ENCODE results near the gene SPSB3.

Gene SPSB3

DNA sequence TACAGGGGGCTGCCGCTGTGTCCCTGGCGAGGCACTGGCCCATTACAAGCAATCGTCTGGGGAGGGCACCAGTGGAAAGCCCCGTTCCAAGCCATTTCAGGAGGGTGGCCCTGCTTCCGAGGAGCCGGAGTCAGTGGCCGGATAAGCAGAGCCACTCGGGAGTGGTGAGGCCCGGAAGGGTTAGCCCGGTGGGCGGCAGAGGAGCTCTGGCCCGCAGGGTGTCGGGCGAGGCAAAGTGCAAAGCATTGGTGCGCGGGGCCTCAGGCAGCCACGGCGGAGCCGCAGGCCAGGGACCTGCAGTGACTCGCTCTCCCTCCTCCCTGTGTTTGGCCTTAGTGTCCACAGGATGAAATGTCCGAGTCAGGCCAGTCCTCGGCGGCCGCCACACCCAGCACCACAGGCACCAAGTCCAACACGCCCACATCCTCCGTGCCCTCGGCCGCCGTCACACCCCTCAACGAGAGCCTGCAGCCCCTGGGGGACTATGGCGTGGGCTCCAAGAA lies 35.6 kb downstream of the SPSB3 start:
- no peak overlapping the region for H3K4me3 ChIP-seq (replicated peaks; ENCODE audit: low read depth, low read length)
- no peak for DNase-seq (ENCODE audit: extremely low read depth, low read depth)
- TF ChIP-seq, protein P1, sequence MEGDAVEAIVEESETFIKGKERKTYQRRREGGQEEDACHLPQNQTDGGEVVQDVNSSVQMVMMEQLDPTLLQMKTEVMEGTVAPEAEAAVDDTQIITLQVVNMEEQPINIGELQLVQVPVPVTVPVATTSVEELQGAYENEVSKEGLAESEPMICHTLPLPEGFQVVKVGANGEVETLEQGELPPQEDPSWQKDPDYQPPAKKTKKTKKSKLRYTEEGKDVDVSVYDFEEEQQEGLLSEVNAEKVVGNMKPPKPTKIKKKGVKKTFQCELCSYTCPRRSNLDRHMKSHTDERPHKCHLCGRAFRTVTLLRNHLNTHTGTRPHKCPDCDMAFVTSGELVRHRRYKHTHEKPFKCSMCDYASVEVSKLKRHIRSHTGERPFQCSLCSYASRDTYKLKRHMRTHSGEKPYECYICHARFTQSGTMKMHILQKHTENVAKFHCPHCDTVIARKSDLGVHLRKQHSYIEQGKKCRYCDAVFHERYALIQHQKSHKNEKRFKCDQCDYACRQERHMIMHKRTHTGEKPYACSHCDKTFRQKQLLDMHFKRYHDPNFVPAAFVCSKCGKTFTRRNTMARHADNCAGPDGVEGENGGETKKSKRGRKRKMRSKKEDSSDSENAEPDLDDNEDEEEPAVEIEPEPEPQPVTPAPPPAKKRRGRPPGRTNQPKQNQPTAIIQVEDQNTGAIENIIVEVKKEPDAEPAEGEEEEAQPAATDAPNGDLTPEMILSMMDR (IDR thresholded peaks at IDR 0.05; ENCODE audit: low read depth, low read length, missing control alignments): no peak

DNA sequence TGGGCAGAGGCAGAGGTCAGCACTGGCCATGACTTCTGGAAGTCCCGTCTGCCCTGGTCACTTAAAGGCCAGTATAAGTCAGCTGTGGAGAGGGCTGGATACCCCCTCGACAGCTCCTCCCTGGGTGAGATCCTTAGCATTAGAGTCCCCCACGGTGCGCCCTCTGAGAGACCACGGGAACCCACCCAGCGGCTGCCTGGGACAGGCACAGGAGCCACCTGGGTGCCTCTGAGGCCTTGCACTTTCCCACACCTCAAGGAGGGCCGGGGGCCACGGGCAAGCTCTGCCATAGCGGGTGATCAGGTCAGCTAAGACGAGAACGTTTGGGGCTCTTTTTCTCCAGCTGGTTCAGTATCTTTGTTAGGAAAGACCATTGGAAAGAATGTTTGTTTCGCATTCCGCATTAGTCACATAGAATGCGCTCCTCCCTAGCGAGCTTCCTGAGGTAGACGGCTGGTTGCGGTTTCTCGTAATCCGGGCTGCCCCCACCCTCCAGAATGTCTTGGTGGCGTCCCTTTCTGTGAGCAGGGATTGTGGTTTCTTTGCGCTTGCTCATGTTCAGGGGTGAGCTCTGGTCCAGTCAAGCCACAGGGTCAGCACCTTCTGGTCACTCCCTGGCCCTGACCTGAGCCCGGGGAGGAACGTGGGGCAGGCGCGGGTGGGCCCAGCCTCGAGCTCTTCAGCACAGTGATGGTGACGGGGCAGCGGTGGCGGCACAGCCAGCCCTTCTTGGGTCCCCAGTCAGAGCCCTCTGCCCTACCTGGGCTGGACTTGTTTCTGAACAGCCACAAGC lies 36.3 kb downstream of the SPSB3 start:
- no peak for DNase-seq (ENCODE audit: extremely low read depth, low read depth)
- TF ChIP-seq, protein P1 (IDR thresholded peaks at IDR 0.05; ENCODE audit: low read depth, low read length, missing control alignments): no peak
- no peak overlapping the region for H3K4me3 ChIP-seq (replicated peaks; ENCODE audit: low read depth, low read length)

DNA sequence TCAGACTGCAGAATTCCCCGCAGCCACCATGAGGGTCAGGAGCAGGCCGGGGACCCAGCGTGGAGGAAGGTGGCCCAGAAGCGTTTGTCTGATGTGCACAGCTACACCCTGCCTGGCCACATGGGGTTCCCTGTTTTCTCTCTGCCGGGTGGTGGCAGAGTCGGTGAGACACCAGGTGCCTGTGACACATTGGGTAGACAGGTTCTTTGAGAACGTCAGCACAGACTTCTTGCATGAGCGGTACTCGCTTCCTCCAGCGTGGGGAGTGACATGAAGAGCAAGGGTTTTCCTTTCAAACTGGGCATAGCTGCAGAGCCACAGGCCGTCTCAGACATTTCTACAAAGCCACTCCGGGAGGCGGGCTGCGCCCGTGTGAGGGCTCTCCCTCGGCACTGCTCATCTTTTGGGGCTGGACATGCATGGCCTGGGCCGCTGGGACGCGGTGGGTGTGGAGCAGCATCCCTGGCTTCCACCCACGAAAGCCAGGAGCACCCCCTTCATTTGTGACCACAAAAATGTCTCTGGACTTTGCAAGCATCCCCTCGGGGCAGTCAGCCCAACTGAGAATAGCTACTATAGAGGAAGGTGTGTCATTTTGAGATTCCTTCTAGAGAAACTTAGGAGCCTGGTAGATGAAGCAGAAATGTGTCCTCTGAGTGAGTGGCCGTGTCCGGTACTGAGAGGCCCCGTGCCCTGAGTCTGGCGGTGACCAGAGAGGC lies 37.0 kb downstream of the SPSB3 start:
- DNase-seq (ENCODE audit: extremely low read depth, low read depth): no peak
- TF ChIP-seq, protein P1 (IDR thresholded peaks at IDR 0.05; ENCODE audit: low read depth, low read length, missing control alignments): no peak
- H3K4me3 ChIP-seq (replicated peaks; ENCODE audit: low read depth, low read length): no peak overlapping the region

DNA sequence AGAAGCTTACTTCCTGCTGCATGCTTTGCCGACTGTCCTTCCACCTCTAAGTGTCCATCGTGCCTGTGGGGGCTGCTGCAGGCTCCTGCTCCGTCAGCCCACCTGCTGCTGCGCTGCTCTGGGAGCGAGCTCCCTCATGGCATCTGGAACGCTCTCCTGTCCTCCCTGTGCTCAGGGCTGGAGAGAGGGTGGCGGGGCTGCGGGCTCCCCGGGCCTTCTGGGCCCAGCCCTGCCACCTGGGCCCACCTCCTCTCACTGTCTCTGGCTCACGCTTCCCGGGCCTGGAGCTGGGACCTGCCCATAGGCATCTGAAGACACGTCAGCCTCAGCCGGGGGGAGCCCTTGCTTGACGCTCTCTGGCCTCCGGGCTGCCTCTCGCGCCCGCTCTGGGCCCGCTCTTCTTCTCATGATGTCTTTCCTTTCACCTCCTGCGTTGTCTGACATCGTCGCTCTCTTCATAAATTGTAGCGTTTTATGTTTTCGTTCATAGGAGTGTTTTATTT lies 38.0 kb downstream of the SPSB3 start:
- TF ChIP-seq, protein P1 (IDR thresholded peaks at IDR 0.05; ENCODE audit: low read depth, low read length, missing control alignments): no peak
- H3K4me3 ChIP-seq (replicated peaks; ENCODE audit: low read depth, low read length): no peak overlapping the region
- no peak for DNase-seq (ENCODE audit: extremely low read depth, low read depth)

DNA sequence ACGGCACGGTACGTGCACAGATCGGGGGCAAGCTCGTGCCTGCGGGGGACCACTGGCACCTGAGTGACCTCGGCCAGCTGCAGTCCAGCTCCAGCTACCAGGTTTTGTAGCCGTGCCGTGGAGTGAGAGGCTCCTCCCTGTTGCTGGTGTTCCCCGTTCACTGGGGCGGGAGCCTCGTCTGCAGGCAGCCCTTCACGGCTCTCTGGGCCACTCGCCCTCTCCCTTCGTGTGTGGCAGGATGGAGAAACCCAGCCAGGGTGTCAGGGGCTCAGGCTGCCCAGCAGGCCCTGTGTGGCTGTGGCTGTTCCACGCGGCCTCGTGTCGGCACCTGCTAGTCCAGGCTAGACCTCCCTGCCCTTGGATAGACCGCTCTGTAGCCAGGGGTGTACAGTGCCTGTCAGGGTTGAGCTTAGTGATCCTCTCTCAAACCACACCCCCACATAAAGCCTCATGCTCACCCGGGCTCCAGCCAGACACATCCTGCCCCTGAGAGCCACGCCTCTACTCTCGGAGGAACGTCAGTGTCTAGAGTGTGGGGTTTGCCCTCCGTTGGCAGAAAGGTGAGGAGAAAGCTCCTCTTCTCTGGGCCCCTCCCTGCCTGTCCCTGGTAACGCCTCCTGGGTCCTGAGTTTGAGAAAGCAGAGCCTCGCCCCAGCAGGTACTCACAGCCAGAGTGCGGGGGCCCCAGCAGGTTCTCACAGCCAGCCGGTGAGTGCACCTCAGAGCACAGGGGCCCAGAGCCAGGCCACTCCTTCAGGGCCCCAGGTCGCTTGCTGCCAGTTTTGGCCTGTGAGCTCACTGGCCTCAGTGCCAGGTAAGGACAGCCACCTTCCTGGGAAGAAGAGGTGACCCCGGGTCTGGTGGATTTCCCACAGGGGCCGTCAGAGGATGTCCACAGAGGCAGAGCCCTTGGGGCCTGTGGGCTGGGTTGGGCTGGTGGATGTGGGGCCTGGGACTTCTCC lies 38.7 kb downstream of the SPSB3 start:
- TF ChIP-seq, protein P1 (IDR thresholded peaks at IDR 0.05; ENCODE audit: low read depth, low read length, missing control alignments): no peak
- no peak for DNase-seq (ENCODE audit: extremely low read depth, low read depth)
- no peak overlapping the region for H3K4me3 ChIP-seq (replicated peaks; ENCODE audit: low read depth, low read length)

DNA sequence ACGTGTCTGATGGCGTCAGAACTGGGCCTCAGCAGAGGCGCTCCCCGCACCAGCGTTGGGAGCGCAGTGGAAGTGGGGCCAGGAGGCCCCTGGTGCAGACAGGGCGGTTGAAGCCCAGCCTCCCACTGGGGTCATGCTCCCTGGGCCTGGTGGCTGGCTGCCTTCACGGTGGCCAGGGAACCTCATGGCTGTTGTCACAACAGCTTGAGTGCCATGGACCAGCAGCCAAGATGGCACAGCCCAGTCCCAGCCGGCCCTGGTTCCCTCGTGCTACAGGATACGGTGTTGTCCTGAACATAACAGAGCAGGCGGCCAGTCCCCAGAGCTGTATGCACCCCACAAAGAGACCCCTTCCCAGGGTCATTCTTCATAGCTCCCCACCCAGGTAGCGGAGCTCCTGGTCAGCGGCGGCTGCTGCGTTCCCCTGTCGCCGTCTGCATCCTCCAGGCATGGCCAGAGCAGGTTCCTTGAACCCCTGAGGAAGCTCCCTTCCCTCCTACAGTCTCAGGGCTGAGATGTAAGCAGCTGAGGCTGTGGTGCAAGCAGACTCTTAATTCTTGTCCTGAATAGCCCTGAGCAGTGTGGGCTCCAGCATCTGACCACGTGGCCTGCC lies 40.7 kb downstream of the SPSB3 start:
- TF ChIP-seq, protein P1 (IDR thresholded peaks at IDR 0.05; ENCODE audit: low read depth, low read length, missing control alignments): no peak
- DNase-seq (ENCODE audit: extremely low read depth, low read depth): no peak

More for the DNA sequence above, 40.7 kb downstream of the SPSB3 start:
- H3K4me3 ChIP-seq (replicated peaks; ENCODE audit: low read depth, low read length): no peak overlapping the region
